SK-N-SH treated with all-trans-retinoic acid at 6 μM for 48 hours (cell line): ENCODE measurements around the gene OPA3.

Source experiments
- ZFP3 ChIP-seq: fragments of 250-450 bp; sonication (Bioruptor Pico); IDR thresholded peaks from 2 replicates; pipeline ENCODE4 v1.5.0; 2020; ENCODE audit warnings: mild to moderate bottlenecking, moderate library complexity
- ZFP30 ChIP-seq: fragments of 450-650 bp; formaldehyde crosslinking; IDR thresholded peaks from 2 replicates; pipeline ENCODE4 v1.5.0; 2022; ENCODE audit warnings: mild to moderate bottlenecking, moderate library complexity
- ZNF70 ChIP-seq: fragments of 450-650 bp; formaldehyde crosslinking; IDR thresholded peaks from 2 replicates; pipeline ENCODE4 v1.5.0; 2020; ENCODE audit warnings: mild to moderate bottlenecking, moderate library complexity
- TF ChIP-seq, protein P1 (sequence below): fragments of 250-450 bp; sonication (Bioruptor Pico); IDR thresholded peaks from 2 replicates; pipeline ENCODE4 v1.8.0; 2020; ENCODE audit warnings: mild to moderate bottlenecking, moderate library complexity, borderline replicate concordance
- TF ChIP-seq, protein P2 (sequence below): fragments of 250-450 bp; sonication (Bioruptor Pico); IDR thresholded peaks from 2 replicates; pipeline ENCODE4 v1.5.1; 2021; ENCODE audit warnings: mild to moderate bottlenecking, moderate library complexity

DNA sequence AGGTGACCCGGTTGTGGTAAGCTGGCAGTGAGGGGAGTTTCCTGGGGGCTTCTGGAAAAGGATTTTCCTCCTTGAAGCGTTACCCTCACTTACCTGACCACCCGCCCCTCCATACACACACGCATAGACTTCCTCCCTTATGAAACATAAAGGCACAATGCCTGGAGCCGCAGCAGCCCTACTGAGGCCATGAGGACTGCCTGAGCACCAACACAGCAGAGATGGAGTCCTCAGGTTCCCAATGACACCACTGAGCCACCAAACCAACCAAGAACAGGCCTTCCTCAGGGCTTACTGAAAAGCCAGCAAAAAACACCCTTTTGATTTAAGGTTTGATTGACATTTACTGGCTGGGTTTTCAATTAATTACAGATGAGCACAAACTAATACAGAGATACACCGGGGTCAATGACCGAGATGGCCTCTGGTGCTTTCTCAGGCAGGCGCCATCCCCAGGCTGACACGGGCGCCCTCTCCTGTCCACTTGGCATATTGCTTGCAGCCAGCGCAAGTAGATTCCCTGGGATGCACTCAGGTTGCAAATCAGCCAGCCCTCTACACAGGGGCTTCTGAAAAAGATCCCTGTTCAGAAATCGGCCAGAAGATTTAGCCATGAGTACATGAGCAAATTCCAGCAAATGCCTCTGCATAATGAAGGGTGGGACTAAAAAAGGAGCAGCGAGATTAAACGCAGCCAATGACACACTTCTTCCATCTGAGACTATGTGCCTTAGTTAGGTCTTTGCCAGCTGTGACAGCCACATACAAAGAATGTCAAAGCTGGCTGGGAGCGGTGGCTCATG lies 14.8 kb downstream of the OPA3 start:
- TF ChIP-seq, protein P1, sequence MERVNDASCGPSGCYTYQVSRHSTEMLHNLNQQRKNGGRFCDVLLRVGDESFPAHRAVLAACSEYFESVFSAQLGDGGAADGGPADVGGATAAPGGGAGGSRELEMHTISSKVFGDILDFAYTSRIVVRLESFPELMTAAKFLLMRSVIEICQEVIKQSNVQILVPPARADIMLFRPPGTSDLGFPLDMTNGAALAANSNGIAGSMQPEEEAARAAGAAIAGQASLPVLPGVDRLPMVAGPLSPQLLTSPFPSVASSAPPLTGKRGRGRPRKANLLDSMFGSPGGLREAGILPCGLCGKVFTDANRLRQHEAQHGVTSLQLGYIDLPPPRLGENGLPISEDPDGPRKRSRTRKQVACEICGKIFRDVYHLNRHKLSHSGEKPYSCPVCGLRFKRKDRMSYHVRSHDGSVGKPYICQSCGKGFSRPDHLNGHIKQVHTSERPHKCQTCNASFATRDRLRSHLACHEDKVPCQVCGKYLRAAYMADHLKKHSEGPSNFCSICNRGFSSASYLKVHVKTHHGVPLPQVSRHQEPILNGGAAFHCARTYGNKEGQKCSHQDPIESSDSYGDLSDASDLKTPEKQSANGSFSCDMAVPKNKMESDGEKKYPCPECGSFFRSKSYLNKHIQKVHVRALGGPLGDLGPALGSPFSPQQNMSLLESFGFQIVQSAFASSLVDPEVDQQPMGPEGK (CRISPR knock-in tag): no peak
- TF ChIP-seq, protein P2, sequence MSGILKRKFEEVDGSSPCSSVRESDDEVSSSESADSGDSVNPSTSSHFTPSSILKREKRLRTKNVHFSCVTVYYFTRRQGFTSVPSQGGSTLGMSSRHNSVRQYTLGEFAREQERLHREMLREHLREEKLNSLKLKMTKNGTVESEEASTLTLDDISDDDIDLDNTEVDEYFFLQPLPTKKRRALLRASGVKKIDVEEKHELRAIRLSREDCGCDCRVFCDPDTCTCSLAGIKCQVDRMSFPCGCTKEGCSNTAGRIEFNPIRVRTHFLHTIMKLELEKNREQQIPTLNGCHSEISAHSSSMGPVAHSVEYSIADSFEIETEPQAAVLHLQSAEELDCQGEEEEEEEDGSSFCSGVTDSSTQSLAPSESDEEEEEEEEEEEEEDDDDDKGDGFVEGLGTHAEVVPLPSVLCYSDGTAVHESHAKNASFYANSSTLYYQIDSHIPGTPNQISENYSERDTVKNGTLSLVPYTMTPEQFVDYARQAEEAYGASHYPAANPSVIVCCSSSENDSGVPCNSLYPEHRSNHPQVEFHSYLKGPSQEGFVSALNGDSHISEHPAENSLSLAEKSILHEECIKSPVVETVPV (CRISPR knock-in tag): no peak
- no peak for TF ChIP-seq ZNF70 (CRISPR knock-in tag)
- no peak for TF ChIP-seq ZFP3 (CRISPR knock-in tag)
- TF ChIP-seq ZFP30 (CRISPR knock-in tag): no peak
